HepG2 (cell line): ENCODE measurements around the gene HAT1. TPM values are rescaled to one million over a fixed set of nuclear protein-coding genes. Genes with fewer than 3 reads are reported as not detected.
A peak's percentile ranks its signal among the peaks of the same experiment; 100 is the strongest.

Source experiments
- CREB1 ChIP-seq, 2 experiments: fragments of 450-650 bp in 1 of 2; IDR thresholded peaks; 2 replicates each; pipeline ENCODE4 v1.6.1; 2016 to 2017; ENCODE audit warnings: control low read depth in 1 of 2, mild to moderate bottlenecking in 1 of 2, missing compliant biosample characterization in 1 of 2, missing genetic modification characterization in 1 of 2
- SP4 ChIP-seq: sonication (generic); formaldehyde crosslinking; IDR thresholded peaks from 2 replicates; pipeline ENCODE4 v1.8.1; 2023; ENCODE audit warnings: mild to moderate bottlenecking, missing genetic modification reagents
- SRY ChIP-seq: sonication (generic); formaldehyde crosslinking; IDR thresholded peaks from 2 replicates; pipeline ENCODE4 v1.8.0; 2022; ENCODE audit warnings: mild to moderate bottlenecking, missing genetic modification reagents
- ZBED4 ChIP-seq: sonication (generic); formaldehyde crosslinking; IDR thresholded peaks from 2 replicates; pipeline ENCODE4 v1.4.0; 2020; ENCODE audit warnings: missing genetic modification reagents, borderline replicate concordance
- ZNF318 ChIP-seq: sonication (generic); formaldehyde crosslinking; IDR thresholded peaks from 2 replicates; pipeline ENCODE4 v1.4.0; 2020; ENCODE audit warnings: mild to moderate bottlenecking, missing genetic modification reagents
- polyA plus RNA-seq, 8 experiments: library from polyadenylated mRNA; depleted of rRNA in 3 of 8; stranded (reverse) in 7 of 8; unstranded in 1 of 8; fragments of >200 nt; fragmentation: Illumina TruSeq in 4 of 8; extraction: Trizol in 4 of 8; gene quantifications; 2 replicates each; pipeline versions ENCODE4 v1.2.1 to v1.2.3, GENCODE V29; 2011 to 2016; ENCODE audit warnings: low read depth in 4 of 8, missing spikeins in 1 of 8, mixed read lengths in 1 of 8; ENCODE audit not compliant: insufficient read depth in 1 of 8
- total RNA-seq, 5 experiments: library from RNA; depleted of rRNA; stranded (reverse); fragments of >200 nt; fragmentation: Illumina TruSeq; extraction: Trizol; gene quantifications; 2 replicates each; pipeline ENCODE4 v1.2.3, GENCODE V29; 2016; ENCODE audit warnings: low read depth in 1 of 5
- TF ChIP-seq, protein P1 (sequence below): sonication (generic); formaldehyde crosslinking; IDR thresholded peaks from 2 replicates; pipeline ENCODE4 v1.4.0; 2020; ENCODE audit warnings: missing genetic modification reagents
- TF ChIP-seq, protein P2 (sequence below): sonication (generic); formaldehyde crosslinking; IDR thresholded peaks from 2 replicates; pipeline ENCODE4 v1.5.0; 2020; ENCODE audit warnings: missing genetic modification reagents

HAT1 gene
- total and polyA plus RNA-seq, 2 of the 13 experiments (the other 11 are each of a cell fraction or from before 2014, with no cell fraction given): 45.4 to 119 TPM

GRCh38 chr2:171999604-172000469, 77.6 kb downstream of the HAT1 start, which contains the start of gene METAP1D (continued):
- TF ChIP-seq ZBED4 (CRISPR knock-in tag) (no peak; the same call in none of the 2 replicates), CREB1 (IDR thresholded peaks at IDR 0.05) (peak; percentile 89), CREB1 (CRISPR knock-in tag; IDR thresholded peaks at IDR 0.05) (no peak), SRY (CRISPR knock-in tag) (peak; percentile 96), ZNF318 (CRISPR knock-in tag) (peak; percentile 93; the same call in 1 of the 2 replicates), SP4 (peak; percentile 89)
- TF ChIP-seq, protein P1, sequence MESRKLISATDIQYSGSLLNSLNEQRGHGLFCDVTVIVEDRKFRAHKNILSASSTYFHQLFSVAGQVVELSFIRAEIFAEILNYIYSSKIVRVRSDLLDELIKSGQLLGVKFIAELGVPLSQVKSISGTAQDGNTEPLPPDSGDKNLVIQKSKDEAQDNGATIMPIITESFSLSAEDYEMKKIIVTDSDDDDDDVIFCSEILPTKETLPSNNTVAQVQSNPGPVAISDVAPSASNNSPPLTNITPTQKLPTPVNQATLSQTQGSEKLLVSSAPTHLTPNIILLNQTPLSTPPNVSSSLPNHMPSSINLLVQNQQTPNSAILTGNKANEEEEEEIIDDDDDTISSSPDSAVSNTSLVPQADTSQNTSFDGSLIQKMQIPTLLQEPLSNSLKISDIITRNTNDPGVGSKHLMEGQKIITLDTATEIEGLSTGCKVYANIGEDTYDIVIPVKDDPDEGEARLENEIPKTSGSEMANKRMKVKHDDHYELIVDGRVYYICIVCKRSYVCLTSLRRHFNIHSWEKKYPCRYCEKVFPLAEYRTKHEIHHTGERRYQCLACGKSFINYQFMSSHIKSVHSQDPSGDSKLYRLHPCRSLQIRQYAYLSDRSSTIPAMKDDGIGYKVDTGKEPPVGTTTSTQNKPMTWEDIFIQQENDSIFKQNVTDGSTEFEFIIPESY (CRISPR knock-in tag): no peak
- TF ChIP-seq, protein P2, sequence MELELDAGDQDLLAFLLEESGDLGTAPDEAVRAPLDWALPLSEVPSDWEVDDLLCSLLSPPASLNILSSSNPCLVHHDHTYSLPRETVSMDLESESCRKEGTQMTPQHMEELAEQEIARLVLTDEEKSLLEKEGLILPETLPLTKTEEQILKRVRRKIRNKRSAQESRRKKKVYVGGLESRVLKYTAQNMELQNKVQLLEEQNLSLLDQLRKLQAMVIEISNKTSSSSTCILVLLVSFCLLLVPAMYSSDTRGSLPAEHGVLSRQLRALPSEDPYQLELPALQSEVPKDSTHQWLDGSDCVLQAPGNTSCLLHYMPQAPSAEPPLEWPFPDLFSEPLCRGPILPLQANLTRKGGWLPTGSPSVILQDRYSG (CRISPR knock-in tag): peak; percentile 84
